ENCODE measurements around the gene CTTNBP2.
A peak's percentile ranks its signal among the peaks of the same experiment; 100 is the strongest.

The CTTNBP2 gene

GRCh38 chr7:117907049-117907640, 33.9 kb upstream of the CTTNBP2 start:
- Histone ChIP-seq H3K9me3 (ENCODE audit: insufficient read depth, low read depth, low read length) (no peaks in the 10 kb centered on the region), H3K79me2 (ENCODE audit: control insufficient read depth, insufficient read depth, low read length, poor library complexity) (no peaks in the 10 kb centered on the region), H3K27ac (ENCODE audit: low read depth, low read length) (no peak overlapping the region), H4K8ac (ENCODE audit: low read depth, low read length) (no peak overlapping the region), H2AK5ac (ENCODE audit: low read length) (no peak overlapping the region), H3K4me1 (ENCODE audit: control insufficient read depth in 1 of 2, insufficient read depth in 2 of 2, low read length in 2 of 2) (peaks cover 0 to 2% of the 10 kb centered on the region in 2 experiments), H3K4me2 (ENCODE audit: low read length) (no peak overlapping the region), H3K23ac (ENCODE audit: low read length) (no peak overlapping the region), H3K14ac (ENCODE audit: low read length) (no peak overlapping the region), H3K4me3 (ENCODE audit: low read depth, low read length) (no peak overlapping the region), H4K91ac (ENCODE audit: low read depth, low read length) (no peak overlapping the region), H3K9ac (ENCODE audit: low read length) (no peak overlapping the region), H3K27me3 (ENCODE audit: insufficient read depth, low read length) (no peaks in the 10 kb centered on the region), H2BK120ac (ENCODE audit: insufficient read depth, low read length, poor library complexity) (no peak overlapping the region), H3K79me1 (ENCODE audit: low read length) (no peaks in the 10 kb centered on the region), H2BK12ac (ENCODE audit: low read length) (no peak overlapping the region), H3K4ac (ENCODE audit: low read depth, low read length) (no peak overlapping the region), H2BK5ac (ENCODE audit: low read depth, low read length, poor library complexity) (no peak overlapping the region), H2AFZ (ENCODE audit: insufficient read depth, low read length, poor library complexity) (no peak overlapping the region), H3K18ac (ENCODE audit: low read length) (no peak overlapping the region), H4K12ac (ENCODE audit: low read depth, low read length) (no peak overlapping the region), H3K36me3 (ENCODE audit: control insufficient read depth in 1 of 2, insufficient read depth in 2 of 2, low read length in 2 of 2) (no peaks in the 10 kb centered on the region)
- peak; percentile 54 to 91 for DNase-seq
- WGBS (ENCODE audit: extremely low coverage, insufficient coverage, insufficient read length): no CpG with 5 or more reads among the region's 4 CpGs

GRCh38 chr7:117902314-117902889, 29.2 kb upstream of the CTTNBP2 start:
- Histone ChIP-seq H3K27ac (ENCODE audit: low read depth, low read length) (no peak overlapping the region), H3K4ac (ENCODE audit: low read depth, low read length) (no peak overlapping the region), H3K27me3 (ENCODE audit: insufficient read depth, low read length) (no peaks in the 10 kb centered on the region), H3K23ac (ENCODE audit: low read length) (no peak overlapping the region), H3K4me1 (ENCODE audit: control insufficient read depth in 1 of 2, insufficient read depth in 2 of 2, low read length in 2 of 2) (peaks cover 0 to 2% of the 10 kb centered on the region in 2 experiments), H4K12ac (ENCODE audit: low read depth, low read length) (no peak overlapping the region), H3K79me1 (ENCODE audit: low read length) (no peaks in the 10 kb centered on the region), H2AFZ (ENCODE audit: insufficient read depth, low read length, poor library complexity) (no peak overlapping the region), H3K18ac (ENCODE audit: low read length) (no peak overlapping the region), H3K4me3 (ENCODE audit: low read depth, low read length) (no peak overlapping the region), H2BK12ac (ENCODE audit: low read length) (no peak overlapping the region), H3K9ac (ENCODE audit: low read length) (no peak overlapping the region), H3K9me3 (ENCODE audit: insufficient read depth, low read depth, low read length) (no peaks in the 10 kb centered on the region), H2BK120ac (ENCODE audit: insufficient read depth, low read length, poor library complexity) (no peak overlapping the region), H4K91ac (ENCODE audit: low read depth, low read length) (no peak overlapping the region), H2AK5ac (ENCODE audit: low read length) (no peak overlapping the region), H2BK5ac (ENCODE audit: low read depth, low read length, poor library complexity) (no peak overlapping the region), H3K36me3 (ENCODE audit: control insufficient read depth in 1 of 2, insufficient read depth in 2 of 2, low read length in 2 of 2) (no peaks in the 10 kb centered on the region), H3K4me2 (ENCODE audit: low read length) (no peak overlapping the region), H3K14ac (ENCODE audit: low read length) (no peak overlapping the region), H3K79me2 (ENCODE audit: control insufficient read depth, insufficient read depth, low read length, poor library complexity) (no peaks in the 10 kb centered on the region), H4K8ac (ENCODE audit: low read depth, low read length) (no peak overlapping the region)
- peak; percentile 74 to 93 for DNase-seq
- no CpG with 5 or more reads among the region's 5 CpGs for WGBS (ENCODE audit: extremely low coverage, insufficient coverage, insufficient read length)

- Histone ChIP-seq H3K4me3 (ENCODE audit: low read depth, low read length) (no peak overlapping the region), H2AK5ac (ENCODE audit: low read length) (no peak overlapping the region), H3K27ac (ENCODE audit: low read depth, low read length) (no peak overlapping the region), H4K8ac (ENCODE audit: low read depth, low read length) (no peak overlapping the region), H3K79me2 (ENCODE audit: control insufficient read depth, insufficient read depth, low read length, poor library complexity) (no peaks in the 10 kb centered on the region), H2BK120ac (ENCODE audit: insufficient read depth, low read length, poor library complexity) (no peak overlapping the region), H4K91ac (ENCODE audit: low read depth, low read length) (no peak overlapping the region), H4K12ac (ENCODE audit: low read depth, low read length) (no peak overlapping the region), H2AFZ (ENCODE audit: insufficient read depth, low read length, poor library complexity) (no peak overlapping the region), H3K14ac (ENCODE audit: low read length) (no peak overlapping the region), H3K79me1 (ENCODE audit: low read length) (no peaks in the 10 kb centered on the region), H3K23ac (ENCODE audit: low read length) (no peak overlapping the region), H2BK12ac (ENCODE audit: low read length) (no peak overlapping the region), H3K9me3 (ENCODE audit: insufficient read depth, low read depth, low read length) (no peaks in the 10 kb centered on the region), H2BK5ac (ENCODE audit: low read depth, low read length, poor library complexity) (no peak overlapping the region), H3K36me3 (ENCODE audit: control insufficient read depth in 1 of 2, insufficient read depth in 2 of 2, low read length in 2 of 2) (no peaks in the 10 kb centered on the region), H3K4ac (ENCODE audit: low read depth, low read length) (no peak overlapping the region), H3K4me2 (ENCODE audit: low read length) (no peak overlapping the region), H3K27me3 (ENCODE audit: insufficient read depth, low read length) (no peaks in the 10 kb centered on the region), H3K9ac (ENCODE audit: low read length) (no peak overlapping the region), H3K4me1 (ENCODE audit: control insufficient read depth in 1 of 2, insufficient read depth in 2 of 2, low read length in 2 of 2) (no peaks in the 10 kb centered on the region), H3K18ac (ENCODE audit: low read length) (no peak overlapping the region)
- no CpG with 5 or more reads among the region's 5 CpGs for WGBS (ENCODE audit: extremely low coverage, insufficient coverage, insufficient read length)
- no peak for DNase-seq
These were observed 28.0 kb upstream of the CTTNBP2 start for GRCh38 chr7:117901089-117901797.

- Histone ChIP-seq H3K18ac (ENCODE audit: low read length) (no peak overlapping the region), H3K9me3 (ENCODE audit: insufficient read depth, low read depth, low read length) (no peaks in the 10 kb centered on the region), H4K12ac (ENCODE audit: low read depth, low read length) (no peak overlapping the region), H3K79me2 (ENCODE audit: control insufficient read depth, insufficient read depth, low read length, poor library complexity) (no peaks in the 10 kb centered on the region), H2BK12ac (ENCODE audit: low read length) (no peak overlapping the region), H3K27me3 (ENCODE audit: insufficient read depth, low read length) (no peaks in the 10 kb centered on the region), H3K4me1 (ENCODE audit: control insufficient read depth in 1 of 2, insufficient read depth in 2 of 2, low read length in 2 of 2) (peaks cover 0 to 2% of the 10 kb centered on the region in 2 experiments), H3K4ac (ENCODE audit: low read depth, low read length) (no peak overlapping the region), H2AK5ac (ENCODE audit: low read length) (no peak overlapping the region), H2BK120ac (ENCODE audit: insufficient read depth, low read length, poor library complexity) (no peak overlapping the region), H3K4me2 (ENCODE audit: low read length) (no peak overlapping the region), H3K79me1 (ENCODE audit: low read length) (no peaks in the 10 kb centered on the region), H2AFZ (ENCODE audit: insufficient read depth, low read length, poor library complexity) (no peak overlapping the region), H3K23ac (ENCODE audit: low read length) (no peak overlapping the region), H2BK5ac (ENCODE audit: low read depth, low read length, poor library complexity) (no peak overlapping the region), H3K27ac (ENCODE audit: low read depth, low read length) (no peak overlapping the region), H4K91ac (ENCODE audit: low read depth, low read length) (no peak overlapping the region), H4K8ac (ENCODE audit: low read depth, low read length) (no peak overlapping the region), H3K36me3 (ENCODE audit: control insufficient read depth in 1 of 2, insufficient read depth in 2 of 2, low read length in 2 of 2) (no peaks in the 10 kb centered on the region), H3K9ac (ENCODE audit: low read length) (no peak overlapping the region), H3K4me3 (ENCODE audit: low read depth, low read length) (no peak overlapping the region), H3K14ac (ENCODE audit: low read length) (no peak overlapping the region)
- no peak for DNase-seq
These were observed 23.1 kb upstream of the CTTNBP2 start for GRCh38 chr7:117896339-117896738.

All from trophoblast cell (in vitro differentiated cells and primary cell).